Activated CD8-positive, alpha-beta memory T cell treated with anti-CD3 and anti-CD28 coated beads, Interleukin-2, amount 50 U/mL, for 48 hours (primary cell): ENCODE data around the gene BAIAP2.

ENCODE experiments used
- DNase-seq: peaks from one replicate; pipeline ENCODE4 v3.0.0-alpha.2; 2020

BAIAP2 gene

DNA sequence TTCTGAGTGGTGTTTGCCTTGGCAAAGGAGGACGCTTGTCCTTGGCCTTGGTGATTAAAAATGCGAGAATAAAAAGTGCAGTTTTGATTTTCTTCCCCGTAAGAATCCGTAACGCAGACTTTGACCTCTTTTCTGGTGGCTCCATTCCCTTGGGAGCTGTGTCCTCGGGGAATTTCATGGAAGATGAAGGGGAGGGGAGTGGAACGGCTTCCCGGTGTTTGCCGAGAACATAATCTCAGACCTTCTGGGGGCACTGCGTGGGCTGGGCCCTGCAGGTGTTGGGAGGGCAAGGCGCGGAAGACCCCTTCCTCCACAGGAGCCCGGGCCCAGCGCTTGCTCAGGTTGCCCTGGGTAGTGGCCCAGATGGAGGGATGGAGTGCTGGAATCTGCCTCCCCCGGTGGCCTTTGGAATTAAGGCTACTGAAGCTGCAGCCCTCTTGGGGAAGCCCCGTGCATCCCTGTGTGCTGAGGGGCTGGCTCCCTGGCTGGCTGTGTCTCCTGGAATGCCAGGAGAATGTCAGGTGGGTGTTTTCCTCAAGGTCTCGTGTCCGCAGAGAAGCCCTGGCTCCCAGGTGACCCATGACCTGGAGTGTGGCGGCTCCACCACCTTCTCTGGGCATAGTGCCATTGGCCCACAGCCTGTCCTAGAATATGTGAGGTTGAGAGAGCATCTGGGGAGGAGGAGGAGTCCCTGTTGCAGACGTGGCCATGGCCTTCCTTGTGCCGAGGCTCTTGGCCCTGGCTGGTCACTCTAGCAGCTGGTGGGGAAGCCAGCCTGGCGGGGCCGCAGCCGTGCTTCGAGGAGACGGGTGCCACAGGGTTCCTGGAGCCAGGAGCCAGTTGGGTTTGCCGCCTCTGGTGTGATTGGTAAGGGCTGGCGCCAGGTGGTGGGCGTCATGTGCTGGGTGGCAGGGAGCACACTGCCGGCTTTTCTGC lies 3.1 kb downstream of the BAIAP2 start:
- DNase-seq, result no peak

DNA sequence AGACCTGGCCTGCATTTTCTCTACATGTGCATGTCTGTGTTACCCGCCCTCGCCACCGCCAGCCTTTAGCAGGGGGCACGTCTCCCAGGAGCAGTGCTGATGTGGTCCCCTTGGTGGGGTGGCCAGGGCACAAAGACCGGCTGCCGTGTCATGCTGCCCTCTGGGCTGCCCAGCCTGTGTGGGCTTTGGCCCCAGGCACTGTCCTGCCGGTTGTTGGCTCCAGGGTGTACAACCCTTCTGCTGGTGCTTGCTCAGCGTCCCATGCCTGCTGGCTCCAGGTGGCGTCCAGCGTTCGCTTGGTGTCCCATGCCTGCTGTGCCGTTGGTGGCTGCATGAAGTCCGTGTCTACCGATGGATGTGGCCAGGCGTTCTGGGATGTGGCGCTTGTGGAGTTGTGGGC lies 4.1 kb downstream of the BAIAP2 start:
- DNase-seq, result no peak

DNA sequence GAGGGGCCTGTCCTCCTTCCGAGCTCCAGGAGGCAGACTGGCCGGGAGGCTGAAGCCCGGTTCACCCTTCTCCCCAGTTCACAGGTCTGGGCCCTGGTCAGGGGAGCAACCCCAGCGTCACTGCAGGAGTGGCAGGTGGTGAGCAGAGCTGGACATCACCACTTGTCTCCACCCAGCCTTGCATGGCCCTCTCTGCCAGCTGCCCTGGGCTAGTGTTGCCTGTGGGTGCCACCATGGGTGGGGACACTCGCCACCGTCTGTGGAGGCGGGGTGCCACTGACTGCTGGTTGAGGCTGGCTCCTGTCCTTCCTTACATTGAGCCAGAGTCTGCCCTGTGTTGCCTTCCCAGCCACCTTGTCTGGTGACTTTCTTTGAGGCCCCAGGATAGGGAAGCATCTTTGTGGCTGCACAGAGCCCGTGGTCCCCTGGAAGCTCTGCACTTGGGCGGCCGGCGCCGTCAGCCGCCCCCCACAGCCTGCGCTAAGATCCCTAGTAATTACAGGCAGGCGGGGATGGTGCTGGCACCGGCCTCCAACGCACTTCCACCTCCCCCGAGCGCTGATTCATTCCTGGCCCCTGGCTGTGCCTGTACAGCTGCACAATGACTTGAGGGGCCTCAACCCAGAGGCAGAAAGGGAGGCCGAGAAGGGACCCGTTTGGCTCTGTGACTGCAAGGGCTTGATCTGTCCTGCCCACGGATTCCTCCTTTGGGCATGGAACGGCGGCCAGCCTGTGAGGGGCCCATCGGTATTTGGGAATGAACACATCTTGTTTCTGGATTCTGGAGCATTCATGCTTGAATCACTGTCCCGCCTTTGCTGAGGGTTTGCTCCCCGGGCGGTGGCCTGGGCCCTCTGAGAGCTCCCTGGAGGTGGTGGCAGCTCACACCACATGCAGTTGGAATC lies 5.2 kb downstream of the BAIAP2 start:
- no peak for DNase-seq

DNA sequence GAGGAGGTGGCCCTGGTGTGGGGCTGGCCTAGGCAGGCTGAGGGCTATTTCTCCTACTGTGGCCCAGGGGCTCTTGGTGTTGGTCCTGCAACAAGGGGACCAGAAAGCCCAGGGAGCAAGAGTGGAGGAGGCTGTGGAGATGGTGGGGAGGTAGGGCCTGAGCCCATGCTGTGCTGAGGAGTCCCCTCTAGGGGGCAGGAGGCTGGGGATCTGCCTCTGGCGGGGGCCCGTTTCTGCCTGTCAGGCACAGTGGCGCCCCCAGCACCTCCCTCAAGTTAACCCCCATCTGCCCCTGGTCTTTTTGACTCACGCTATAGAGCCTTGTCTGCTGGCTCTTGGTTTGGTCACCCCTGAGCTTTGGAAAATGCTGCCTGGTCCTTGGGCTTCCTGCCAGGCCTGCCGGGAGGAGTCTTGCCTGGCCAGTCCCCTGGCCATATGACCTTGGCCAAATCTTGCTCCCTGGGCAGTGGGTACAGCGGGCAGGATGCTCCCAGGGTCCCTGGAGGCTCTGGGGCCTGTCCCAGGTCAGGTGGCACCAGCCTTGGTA lies 5.9 kb downstream of the BAIAP2 start:
- peak; percentile 57 for DNase-seq

DNA sequence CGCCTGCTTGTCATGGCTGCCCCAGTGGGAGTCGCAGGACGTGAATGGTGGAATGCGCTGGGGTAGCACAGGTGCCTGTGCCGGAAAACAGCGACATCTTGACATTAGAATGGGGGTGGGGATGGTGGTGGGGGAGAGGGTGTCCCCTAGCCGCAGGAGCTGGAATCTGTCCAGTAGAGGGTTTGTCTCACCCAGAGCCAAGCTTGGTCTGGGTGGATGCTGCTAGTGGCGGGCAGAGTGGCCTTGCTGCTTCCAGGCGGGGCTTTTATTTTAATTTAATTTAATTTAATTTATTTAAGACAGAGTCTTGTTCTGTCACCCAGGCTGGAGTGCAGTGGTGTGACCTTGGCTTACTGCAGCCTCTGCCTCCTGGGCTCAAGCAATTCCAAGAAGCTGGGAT lies 7.7 kb downstream of the BAIAP2 start:
- no peak for DNase-seq

DNA sequence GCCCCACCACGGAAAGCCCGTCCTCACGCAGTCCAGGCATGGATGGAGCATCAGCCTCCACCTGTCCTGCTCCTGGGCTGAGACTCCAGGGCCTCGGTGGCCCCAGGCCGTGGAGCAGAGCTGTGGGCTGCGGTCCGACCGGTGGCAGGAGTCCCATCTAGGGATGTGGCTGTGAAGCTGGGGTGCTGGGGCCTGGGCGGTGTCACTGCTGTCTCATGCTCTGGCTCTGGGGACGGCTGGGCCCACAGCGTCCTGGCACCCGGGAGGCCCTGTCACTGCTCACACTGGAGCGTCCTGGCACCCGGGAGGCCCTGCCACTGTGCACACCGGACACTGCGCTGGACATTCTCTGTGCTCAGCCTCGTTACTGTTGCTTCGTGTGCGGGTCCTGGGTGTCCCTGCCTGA lies 8.4 kb downstream of the BAIAP2 start:
- no peak for DNase-seq

DNA sequence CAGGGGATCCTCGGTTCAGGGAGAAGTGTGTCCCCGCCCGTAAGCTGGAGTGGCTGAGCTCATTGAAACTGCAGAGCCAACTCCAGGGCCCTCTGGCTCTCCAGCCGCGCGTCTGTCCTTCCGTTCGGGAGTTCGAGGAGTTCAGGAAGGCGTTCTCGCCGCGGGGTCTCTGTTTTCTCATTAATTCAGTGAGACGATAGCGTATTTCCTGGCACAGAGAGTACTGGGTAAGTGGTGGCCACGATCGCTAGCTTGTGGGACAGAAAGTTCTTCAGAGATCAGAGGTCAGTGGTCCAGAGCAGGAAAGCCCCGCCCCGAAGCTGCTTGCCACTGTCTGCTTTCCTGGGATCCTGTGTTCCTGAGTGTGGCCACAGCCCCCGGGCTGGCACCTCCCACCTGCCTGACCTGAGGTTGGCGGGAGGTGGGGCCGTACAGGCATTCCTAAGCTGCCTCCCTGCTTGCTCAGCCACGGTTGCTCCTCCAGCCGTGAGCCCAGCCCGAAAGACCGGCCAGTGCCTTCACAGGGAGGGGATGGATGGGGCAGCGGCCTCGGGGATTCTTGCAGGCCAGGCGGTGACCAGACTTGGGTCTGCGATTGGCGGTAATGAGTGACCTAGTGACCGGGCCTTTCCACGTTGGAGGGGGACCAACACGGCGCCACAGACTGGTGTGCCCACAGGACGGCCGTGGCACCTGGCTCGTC lies 8.9 kb downstream of the BAIAP2 start:
- DNase-seq, result no peak

DNA sequence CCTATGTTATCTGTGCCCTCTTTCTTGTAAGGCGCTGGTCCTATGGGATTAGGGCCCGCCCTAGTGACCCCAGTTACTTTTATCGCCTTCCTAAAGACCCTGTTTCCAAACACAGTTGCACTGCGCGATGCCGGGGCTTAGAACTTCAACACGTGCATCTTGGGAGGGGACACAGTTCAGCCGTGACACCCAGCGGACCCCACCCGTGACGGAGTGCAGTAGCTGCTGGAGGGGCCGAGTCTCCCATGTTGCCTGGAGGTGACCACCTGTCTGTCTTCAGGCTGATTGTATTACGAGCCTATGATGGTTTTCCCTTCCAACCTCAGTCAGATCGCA lies 9.4 kb downstream of the BAIAP2 start:
- DNase-seq, result no peak

DNA sequence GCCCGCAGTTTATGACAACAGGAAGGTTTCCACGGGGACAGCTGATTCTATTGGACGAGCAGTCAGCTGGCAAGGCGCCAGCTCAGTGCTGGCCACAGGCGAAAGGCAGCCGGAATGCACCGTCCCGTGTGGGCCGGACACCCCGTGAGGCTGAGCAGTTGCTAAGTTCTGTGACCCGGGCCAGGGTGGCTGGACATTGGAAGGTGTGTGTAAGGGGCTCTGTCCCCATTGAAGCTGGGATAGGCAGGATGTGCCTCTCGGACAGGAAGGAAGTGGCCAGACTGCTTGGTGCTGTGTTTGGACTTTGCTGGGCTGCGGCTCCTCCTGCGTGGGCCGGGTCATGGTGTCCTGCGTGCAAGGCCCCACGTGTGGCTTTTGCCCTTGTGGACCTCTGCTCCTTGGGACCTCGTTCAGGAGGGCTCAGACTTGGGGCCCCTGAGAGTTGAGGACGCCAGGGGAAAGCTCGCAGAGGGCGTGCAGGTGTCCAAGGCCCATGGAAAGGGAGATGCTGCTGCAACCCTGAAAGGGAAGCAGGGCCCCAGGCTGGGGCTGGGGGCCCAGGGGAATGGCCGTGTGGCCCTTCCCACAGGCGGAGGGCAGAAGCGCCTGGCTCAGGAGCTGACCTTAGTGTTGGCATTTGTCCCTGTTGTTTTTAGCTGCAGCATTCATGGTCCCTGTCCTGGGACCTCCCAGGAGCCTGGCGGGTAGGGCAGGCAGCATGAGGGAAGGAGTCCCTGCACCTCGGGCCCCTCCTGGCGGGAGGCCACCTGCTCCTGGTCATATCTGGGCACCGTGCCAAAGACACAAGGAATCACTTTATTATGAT lies 10.0 kb downstream of the BAIAP2 start:
- no peak for DNase-seq

DNA sequence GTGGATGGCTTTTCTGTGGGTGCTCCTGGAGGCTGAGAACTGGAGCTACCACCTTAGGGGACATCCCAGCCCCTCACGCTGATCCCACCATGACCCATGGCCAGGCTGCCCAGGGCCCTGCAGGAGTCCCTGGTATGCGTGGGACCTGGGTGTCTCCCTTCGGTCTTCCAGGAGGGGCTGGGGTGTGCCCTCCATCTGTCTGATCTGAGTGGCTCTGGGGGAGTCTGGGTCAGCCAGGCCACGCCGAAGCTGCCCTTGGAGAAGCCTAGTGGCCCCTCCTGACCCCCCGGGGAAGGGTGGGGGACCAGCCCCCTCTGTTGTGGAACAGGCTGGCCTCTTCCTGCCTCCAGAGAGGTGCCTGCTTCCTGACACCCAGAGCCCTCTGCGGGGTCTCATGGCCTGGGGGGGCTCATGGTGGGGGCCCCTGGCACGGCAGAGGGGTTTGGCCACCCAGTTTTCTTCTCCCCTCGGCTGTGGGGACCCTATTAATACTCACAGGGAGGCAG lies 10.7 kb downstream of the BAIAP2 start:
- no peak for DNase-seq

DNA sequence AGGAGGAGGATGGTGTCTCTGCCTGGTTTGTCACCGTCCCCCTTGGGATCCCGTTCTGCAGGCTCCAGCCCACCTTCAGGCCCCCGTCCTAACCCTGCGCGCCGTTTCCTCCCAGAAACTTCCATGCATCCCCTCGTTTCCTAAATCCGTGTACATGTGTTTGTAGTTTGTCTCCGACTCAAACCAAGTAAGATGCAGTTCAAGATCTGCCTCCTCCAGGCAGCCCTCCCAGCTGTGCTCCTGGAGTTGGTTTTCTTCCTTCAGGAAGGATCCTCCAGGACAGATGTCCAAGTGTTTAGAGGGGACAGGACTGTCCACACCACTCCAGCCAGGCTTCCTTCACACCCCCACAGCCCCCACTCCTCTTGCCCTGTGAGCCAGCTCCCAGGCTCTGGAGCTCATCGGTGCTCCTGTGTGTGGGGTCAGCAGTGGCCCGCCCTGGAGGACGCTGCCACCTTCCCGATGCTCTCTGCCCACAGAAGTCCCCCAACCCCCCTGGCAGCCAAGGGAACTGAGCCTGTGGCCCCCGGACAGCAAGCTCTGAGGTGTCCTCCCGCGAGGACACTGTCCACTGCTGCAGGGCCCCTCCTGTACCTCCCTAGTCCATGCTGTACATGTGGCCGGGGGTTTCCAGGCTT lies 11.3 kb downstream of the BAIAP2 start:
- no peak for DNase-seq

DNA sequence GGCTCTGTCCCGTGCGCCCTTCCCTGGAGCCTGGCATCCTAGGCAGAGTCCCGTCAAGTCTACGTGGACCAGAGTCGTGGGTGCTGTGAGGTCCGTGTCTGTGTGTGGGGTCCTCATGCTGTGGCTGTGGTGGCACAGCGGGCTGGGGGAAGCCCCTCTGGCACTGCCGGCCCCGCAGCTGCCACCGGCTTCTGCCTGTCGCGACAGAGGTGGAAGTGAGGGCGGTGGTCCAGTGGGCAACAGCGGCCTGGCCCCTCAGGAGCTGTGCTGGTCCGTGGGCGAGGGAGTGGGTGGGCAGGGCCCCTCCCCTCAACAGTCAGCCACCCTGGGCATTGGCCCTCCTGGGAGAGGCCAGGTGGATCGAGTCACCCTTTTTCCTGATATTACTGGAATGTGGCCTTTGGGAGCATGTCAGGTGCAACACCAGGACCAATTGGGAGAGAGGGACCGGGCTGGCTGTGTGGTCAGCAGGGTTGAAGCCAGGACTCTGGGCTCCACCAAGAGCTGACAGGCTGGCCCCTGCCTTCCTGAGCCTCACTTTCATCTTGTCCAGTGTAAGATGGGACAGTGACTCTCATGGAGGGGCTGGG lies 11.9 kb downstream of the BAIAP2 start:
- DNase-seq, result no peak

DNA sequence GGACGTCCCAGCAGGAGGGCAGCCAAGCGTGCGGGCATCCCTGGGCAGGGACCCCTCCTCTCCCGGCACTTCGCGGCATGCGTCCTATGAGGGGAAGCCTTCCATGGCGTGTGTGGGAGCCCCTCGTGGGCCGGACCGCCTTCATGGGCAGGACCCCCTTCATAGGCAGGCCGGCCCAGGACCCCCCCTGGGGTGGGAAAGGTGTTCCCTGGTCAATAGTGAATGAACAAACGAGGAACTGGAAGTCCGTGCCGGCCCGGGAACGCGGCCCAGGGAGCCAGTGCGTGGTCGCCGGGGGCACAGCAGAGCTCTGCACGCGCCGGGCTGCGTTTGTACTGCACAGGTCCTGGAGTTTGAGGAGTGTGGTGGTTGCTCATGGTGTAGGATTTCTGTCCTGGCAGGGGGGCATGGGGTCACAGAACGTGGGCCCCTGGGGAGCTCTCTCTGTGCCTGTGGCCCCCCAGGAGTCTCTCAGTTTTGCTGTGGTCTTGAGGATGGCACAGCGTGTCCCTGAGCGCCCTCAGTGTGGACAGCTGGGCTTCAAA lies 13.9 kb downstream of the BAIAP2 start:
- no peak for DNase-seq

DNA sequence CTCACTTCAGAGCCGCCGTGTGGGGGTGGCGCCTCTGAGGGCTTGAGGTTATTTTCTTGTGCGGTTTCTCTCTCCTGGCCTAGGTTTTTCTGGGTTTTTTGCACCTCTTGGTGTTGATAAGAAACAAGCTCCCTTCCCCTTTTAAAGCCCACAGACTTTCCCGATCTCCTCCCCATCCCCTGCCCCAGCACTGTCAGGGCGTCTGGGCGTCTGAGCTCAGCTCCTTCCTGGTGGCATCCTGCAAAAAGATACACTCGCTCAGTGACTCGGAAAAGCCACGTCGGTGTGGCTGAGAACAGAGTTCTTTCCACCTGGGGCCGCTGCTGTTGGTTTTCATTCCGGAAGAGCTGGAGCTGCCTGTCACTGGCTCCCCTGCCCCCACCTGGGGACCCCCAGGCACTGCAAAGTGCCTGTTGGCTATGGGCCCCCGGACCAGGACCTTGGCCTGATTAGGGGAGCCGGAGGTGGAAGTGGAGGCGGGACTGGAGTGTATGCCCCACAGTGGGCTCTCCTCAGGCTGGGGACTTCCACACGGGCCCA lies 14.5 kb downstream of the BAIAP2 start:
- DNase-seq, result no peak

DNA sequence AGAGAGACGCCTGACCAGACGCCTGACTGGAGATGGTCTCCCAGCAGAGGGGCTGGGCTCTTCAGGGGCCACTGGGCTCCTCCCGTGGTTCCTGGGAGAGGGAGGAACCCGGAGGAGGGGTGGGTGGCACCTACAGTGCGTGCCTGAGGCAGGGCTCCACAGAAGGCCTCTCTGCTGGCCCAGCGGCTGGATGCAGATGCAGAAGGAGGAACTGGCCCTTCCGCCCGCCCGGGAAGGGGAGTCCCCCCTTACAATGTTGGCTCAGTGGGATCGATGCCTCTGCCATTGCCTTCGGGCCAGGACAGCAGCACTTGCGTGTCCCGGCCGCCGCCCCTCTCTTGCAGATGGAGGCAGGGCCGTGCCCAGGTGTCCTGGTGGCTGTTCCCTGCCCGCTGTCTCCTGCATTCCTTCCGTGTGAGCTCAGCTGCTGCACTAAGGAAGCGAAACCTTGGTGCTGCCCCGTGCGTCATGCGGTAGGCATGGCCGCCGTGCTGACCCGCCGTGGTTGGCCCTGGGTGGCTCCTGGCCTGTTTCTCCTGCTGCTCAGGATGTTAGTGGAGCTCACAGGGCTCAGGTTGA lies 15.1 kb downstream of the BAIAP2 start:
- DNase-seq, result no peak

DNA sequence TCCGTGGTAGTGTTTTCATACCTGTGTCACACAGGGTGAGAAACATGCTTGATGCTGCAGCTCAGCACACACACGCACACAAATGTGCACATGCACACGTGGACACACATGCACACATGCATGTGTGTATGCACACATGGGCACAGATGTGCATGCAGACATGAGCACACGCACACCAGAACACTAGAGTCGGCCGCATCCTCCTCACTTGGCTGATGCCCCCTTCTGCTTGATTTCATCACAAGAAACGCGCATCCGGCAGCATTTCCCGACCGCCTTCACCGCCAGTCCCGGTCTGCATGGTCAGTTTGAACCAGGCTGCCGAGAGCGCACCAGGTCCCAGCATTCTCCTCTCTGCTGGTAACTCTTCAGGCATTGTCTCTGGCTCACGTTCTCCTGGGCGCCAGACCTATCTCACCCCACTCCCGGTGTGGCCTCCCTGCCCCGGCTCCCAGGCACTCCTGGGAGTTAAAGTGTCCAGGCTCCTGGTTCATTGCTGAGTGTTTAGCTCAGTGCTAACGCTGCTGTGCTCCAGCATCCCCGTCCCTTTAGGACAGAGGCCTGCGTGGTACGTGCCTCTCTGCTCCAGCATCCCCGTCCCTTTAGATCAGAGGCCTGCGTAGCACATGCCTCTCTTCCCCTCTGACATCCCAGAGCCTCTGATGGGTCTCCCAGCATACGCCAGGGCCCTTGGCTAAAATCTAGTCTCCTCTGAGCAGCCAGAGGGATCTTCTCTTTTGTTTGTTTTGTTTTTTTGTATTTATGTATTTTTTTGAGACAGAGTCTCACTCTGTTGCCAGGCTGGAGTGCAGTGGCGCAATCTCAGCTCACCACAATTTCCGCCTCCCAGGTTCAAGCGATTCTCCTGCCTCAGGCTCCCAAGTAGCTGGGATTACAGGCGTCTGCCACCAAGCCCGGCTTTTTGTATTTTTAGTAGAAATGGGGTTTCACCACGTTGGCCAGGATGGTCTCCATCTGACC lies 16.0 kb downstream of the BAIAP2 start:
- no peak for DNase-seq

DNA sequence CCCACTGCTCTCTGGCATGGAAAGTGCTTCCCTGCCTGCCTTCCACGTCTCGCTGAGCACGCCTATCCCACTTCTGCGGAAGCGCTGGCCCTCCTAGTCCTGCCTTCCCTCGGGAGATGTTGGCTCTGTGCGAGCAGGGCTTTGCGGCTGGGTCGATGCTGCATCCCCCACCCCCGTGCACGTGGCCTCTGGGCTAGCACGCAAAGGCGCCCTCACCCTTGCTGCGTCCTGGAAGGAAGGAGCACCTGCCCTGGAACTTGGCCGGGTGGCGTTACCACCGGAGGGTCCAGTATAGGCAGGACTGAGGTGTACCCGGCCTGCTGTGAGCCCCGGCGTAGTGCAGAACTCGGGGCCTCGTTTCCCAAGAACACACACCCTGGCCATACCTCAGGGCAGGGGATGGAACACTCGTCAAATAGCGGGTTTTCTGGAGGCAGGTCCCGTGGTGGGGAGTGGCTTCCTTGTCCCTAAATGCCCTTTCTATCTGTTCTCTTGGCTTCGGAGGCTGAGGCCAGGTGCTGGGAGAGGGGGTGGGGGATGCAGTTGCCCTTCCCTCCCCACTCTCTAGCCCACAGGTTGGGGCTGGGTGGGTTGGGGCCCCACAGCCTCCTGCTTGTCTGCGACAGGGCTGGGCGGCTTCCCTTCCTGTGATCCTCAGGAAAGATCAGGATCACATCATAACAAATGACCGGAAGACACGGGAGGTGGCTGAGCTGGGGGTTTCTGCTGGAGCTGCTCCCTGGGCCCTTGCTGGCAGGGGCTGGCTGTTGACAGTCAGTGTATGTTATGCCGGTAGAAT lies 17.4 kb downstream of the BAIAP2 start:
- no peak for DNase-seq
